AG04449 (cell line): ENCODE results near the gene ZNF521.

ENCODE experiments used
- CTCF ChIA-PET: fragments of 350-600 bp; formaldehyde crosslinking; extraction: SDS; loops from one replicate; lab custom pipeline; 2021; ENCODE audit warnings: antibody characterized with exemption; lab: Yijun Ruan, JAX
- POLR2A ChIA-PET: fragments of 400-600, 350-600 bp; formaldehyde crosslinking; extraction: SDS; loops from one replicate; lab custom pipeline; 2020; ENCODE audit warnings: antibody characterized with exemption, inconsistent platforms; lab: Yijun Ruan, JAX
- DNase-seq: peaks from one replicate; pipeline ENCODE4 v3.0.0-alpha.2; 2010; ENCODE audit warnings: low read depth, low spot score
- H3K4me3 ChIP-seq: 2 replicates; pipeline ENCODE4 v1.5.1; 2011; ENCODE audit warnings: low read depth, mild to moderate bottlenecking, control low read depth, low read length
- CTCF ChIP-seq: IDR thresholded peaks from one replicate; pipeline ENCODE4 v1.5.1; 2011; ENCODE audit warnings: mild to moderate bottlenecking, moderate library complexity, low read length, control low read depth, inconsistent platforms; ENCODE audit not compliant: insufficient read depth; ENCODE audit errors: missing control alignments

ZNF521 gene

GRCh38 chr18:25164848-25165811 lies 186.8 kb downstream of the ZNF521 start:
- H3K4me3 ChIP-seq: peak overlapping the region; percentile 26
- peak; percentile 2 for TF ChIP-seq CTCF
- POLR2A ChIA-PET: no interaction called here
- peak; percentile 34 for DNase-seq
- CTCF ChIA-PET: interaction anchor here (0.6 kb wide), 1 partner anchor 175 kb away, joined by 3 read pairs; no protein-coding TSS in a partner anchor

GRCh38 chr18:25164211-25164847 lies 187.6 kb downstream of the ZNF521 start:
- H3K4me3 ChIP-seq: peak overlapping the region; percentile 26
- no peak for DNase-seq
- TF ChIP-seq CTCF: no peak
- POLR2A ChIA-PET: no interaction called here
- CTCF ChIA-PET: no interaction called here

- DNase-seq: no peak
- no peak for TF ChIP-seq CTCF
- CTCF ChIA-PET: no interaction called here
- POLR2A ChIA-PET: no interaction called here
- no peak overlapping the region for H3K4me3 ChIP-seq
These were observed 198.5 kb downstream of the ZNF521 start for GRCh38 chr18:25153426-25153825.

- CTCF ChIA-PET: no interaction called here
- POLR2A ChIA-PET: no interaction called here
- no peak for TF ChIP-seq CTCF
- DNase-seq: no peak
- no peak overlapping the region for H3K4me3 ChIP-seq
These were observed 204.0 kb downstream of the ZNF521 start for GRCh38 chr18:25147877-25148488.

- POLR2A ChIA-PET: no interaction called here
- no peak for DNase-seq
- H3K4me3 ChIP-seq: no peak overlapping the region
- TF ChIP-seq CTCF: no peak
- CTCF ChIA-PET: no interaction called here
These were observed 205.5 kb downstream of the ZNF521 start for GRCh38 chr18:25146512-25146910.
